Fibroblast of the conjunctiva (primary cell): ENCODE measurements around the gene KLRC4.
"Not testable (repeated sequence)": the region's sequence is repeated elsewhere in the genome, so short reads cannot be mapped to it uniquely, and the experiment has no call there.

Experiments
- DNase-seq: peaks from one replicate; pipeline ENCODE4 v3.0.0-alpha.2; 2010; ENCODE audit warnings: low read depth

The KLRC4 gene

DNA sequence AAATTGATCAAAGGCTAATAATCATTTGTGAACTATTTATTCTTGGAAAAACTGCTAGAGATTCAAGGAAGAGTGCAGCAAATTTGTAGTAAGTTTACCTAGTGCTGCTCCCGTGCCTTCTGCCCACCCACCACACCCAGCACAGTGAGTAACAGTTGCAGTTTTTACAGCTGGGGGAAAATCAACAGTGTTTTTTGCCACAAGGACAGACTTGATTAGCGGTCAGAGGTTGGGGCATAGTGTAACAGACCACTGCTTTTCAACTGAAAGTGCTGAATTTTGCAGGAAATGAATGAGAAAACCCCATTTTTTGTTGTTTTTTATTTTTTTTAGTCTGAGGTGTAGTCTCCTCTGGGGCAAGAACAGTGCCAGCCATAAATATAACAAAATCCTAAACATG, 12.3 kb downstream of the KLRC4 start:
- no peak for DNase-seq

DNA sequence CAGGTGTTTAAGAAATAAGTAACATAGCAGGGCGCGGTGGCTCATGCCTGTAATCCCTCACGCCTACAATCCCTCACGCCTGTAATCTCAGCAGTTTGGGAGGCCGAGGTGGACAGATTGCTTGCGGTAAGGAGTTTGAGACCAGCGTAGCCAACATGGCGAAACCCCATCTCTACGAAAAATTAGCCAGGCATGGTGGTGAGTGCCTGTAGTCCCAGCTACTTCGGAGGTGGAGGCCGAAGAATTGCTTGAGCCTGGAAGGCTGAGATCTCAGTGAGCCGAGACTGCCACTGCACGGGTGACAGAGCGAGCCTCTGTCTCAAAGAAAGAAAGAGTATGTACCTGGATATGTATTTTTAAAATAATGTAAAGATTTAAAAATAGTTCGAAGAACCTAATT, 13.4 kb downstream of the KLRC4 start:
- not testable (repeated sequence) for DNase-seq

DNA sequence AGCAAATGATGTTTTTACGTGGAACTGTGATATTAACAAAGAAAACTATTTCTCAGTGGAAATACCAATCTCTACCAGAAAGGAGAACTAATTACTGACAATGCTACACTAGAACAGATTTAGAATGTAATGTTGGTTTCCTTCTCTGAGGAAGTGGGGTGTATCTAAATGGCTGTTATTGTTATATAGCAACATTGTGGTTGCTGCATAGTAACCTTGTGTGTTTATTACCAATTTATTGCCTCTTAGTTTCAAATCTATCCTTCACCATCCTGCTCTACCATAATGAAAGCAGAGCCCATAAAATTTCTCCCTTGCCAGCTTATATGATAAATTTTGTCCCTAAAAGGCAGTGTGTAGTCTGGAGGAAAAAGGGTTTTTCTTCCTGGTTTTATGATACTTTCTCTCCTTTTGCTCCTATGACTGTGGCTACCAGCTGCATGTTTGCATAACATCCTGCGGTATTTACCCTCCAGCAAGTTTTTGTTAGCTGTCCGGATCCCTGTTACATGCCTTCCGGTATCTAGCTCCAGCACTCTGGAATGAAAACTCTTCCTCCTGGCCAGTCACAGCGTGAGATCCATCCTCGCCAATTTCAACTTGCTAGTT, 14.1 kb downstream of the KLRC4 start:
- DNase-seq, result peak; percentile 78

DNA sequence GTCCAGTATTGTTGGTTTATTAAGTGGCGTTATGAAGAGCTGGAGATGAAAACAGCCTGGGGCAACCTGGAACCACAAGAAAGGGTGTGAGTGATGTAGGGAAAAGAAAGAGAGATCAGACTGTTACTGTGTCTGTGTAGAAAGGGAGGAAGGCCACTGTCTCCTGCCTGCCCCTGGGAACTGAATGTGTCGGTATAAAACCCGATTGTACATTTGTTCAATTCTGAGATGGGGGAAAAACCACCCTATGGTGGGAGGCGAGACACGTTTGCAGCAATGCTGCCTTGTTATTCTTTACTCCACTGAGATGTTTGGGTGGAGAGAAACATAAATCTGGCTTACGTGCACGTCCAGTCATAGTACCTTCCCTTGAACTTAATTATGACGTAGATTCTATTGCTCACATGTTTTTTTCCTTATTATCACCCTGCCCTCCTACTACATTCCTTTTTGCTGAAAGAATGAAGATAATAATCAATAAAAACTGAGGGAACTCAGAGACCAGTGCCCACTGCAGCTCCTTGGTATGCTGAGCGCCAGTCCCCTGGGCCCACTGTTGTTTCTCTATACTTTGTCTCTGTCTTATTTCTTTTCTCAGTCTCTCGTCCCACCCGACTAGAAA, 14.9 kb downstream of the KLRC4 start:
- DNase-seq, result not testable (repeated sequence)

DNA sequence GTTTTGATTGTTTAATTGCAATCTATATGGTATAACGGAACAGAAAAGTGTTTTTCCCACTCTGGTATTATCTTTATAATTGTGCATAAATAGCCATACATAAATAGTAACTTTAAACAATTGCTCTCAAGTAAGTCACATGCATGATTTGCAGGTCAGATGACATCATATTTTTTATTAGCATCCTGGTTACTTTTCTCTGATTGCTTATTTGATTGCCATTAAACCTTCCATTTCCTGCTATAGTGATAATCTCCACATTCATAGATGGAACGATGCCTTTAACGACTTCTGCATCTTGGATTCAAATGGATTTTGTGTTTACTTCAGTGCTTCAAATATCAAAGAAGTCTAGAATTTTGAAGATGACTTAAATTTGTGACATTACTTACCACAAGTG, 16.3 kb downstream of the KLRC4 start:
- no peak for DNase-seq

DNA sequence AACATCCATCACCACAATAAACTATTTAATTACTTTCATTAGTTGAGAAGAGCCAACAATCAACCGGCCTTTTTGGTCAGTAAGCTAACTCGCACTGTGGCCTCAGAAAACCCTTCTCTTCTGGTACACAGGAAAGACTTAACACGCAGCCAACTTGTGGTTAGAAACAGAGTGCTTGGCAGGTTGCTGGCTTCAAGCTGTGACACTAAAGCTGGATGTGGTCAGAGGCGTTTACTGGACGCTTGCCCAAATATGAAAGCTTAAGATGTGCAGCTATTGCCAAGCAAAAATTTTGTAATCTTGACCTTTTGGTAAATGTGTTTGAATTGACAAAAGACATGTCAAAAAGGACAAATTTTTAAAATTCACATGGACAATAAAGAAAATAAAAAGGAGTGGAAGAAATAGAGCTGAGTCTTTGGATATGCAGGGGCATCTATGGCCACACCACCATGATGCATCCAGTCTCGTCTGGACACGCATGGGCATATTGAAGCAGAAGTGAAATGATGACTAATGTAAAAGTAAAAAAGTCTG, 17.1 kb downstream of the KLRC4 start:
- DNase-seq, result peak; percentile 96

DNA sequence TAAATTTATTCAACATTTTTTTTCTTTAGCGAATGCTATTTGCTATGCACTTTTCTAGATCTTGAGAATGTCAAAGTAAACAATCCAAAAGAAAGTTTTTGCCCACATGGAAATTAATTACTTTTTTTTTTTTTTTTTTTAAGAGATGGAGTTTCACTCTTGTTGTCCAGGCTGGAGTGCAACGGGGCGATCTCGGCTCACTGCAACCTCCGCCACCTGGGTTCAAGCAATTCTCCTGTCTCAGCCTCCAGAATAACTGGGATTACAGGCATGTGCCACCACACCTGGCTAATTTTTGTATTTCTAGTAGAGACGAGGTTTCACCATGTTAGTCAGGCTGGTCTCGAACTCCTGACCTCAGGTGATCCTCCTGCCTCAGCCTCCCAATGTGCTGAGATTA, 18.6 kb downstream of the KLRC4 start:
- DNase-seq, result not testable (repeated sequence)

DNA sequence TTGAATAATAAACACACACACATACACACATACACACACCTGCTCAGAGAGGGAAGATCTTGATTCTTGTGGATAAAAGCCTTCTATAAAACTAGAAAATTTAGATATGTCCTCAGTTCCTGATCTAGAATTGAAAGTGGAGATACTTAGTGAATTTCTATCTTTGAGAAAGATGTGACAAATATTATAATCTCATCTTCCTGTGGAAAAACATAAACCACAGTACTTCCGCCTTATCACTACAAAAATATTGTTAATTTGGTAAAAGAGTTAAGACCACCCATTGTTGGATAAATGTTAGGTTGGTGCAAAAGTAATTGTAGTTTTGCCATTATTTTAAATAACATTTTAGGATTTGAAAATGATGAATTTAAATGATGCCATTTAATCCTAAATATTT, 19.7 kb downstream of the KLRC4 start, which contains the start of gene KLRK1:
TSS of gene KLRK1 (minus strand) at position 138 of the 400 bp plus-strand sequence. CDS start 1,231 bp downstream, outside the sequence.
- DNase-seq, result no peak

DNA sequence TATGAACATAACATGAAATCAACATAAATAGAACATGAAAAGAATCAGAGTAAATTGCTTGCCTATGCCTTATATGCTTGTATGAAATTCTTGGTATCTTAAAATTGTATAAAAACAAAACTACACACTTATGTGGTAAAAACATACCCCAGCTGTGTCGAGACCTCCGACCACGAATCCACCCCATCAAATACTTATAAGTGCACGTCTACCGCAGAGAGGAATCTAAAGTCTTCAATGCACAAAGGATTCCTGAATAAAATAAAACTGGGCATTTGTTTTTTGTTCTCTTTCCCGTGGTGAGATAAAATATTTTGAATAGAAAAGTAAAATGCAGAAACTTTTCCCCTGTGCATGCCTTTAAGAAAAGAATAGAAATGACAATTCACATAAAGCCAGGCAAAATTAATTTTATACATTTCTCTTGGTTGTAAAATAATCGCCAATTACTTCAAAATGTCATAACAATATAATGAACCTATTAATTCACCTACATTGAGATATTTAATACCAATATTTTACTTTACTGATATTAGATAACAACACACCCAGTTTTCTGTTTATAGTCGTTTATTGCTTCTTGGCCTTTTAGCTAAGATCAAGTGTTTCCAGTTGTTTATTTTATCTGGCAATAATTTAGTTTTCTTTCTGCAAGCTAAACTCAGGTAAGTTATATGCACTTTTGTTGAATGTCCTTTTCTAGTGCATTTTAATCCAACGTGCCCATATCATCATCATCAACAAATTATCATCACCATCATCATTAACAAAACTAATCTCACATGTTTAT, 20.7 kb downstream of the KLRC4 start:
- DNase-seq, result no peak

DNA sequence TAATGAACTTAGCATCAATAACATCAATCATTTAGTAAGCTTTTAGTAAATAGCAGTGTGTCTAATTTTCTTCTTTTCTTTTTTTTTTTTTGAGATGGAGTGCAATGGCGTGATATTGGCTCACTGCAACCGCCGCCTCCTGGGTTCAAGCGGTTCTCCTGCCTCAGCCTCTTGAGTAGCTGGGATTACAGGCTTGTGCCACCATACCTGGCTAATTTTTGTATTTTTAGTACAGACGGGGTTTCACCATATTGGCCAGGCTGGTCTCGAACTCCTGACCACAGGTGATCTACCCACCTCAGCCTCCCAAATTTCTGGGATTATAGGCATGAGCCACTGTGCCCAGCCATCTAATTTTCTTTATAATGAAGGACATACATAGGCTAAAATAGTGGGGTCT, 22.1 kb downstream of the KLRC4 start:
- DNase-seq, result not testable (repeated sequence)

DNA sequence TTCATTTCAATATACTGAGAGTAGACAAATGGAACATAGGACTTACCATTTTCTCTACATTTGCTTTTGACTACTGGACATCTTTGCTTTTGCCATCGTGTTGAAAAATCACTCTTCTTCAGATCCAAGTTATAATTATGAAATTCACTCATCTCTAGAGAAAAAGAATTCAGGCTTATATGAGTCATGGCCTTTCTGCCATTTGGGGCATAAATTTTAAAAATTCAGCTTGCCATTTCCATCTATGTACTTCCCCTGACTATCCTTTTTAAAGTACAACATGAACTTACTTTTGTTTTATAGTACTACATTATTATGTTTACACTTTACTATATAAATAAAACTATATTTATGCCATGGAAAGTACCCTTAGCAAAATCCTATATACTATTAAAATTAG, 22.7 kb downstream of the KLRC4 start:
- no peak for DNase-seq

DNA sequence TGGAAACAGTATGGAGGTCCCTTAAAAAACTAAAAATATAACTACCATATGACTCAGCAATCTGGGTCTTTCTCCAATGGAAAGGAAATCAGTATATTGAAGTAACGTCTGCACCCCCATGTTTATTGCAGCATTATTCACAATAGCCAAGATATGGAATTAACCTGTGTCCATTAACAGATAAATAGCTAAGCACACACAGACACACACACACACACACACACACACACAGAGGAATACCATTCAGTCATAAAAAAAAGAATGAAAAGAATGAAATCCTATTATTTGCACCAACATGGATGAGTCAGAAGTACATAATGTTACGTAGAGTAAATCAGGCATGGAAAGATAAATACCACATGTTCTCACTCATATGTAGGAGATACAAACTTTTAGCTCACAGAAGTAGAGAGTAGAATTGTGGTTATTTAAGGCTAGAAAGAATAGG, 24.4 kb downstream of the KLRC4 start:
- DNase-seq, result peak; percentile 86

DNA sequence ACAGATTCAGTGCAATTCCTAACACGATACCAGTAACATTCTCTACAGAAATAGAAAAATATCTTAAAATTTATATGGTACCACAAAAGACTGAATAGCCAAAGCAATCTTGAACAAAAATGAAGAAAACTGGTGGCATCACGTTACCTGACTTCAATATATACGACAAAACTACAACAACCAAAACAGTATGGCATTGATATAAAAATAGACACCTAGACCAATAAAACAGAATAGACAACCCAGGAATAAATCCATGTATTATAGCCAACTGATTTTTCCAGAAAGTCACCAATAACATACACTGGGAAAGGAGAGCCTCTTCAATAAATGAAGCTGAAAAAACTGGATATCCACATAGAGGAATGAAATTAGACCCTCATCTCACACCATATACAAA, 25.4 kb downstream of the KLRC4 start:
- no peak for DNase-seq

DNA sequence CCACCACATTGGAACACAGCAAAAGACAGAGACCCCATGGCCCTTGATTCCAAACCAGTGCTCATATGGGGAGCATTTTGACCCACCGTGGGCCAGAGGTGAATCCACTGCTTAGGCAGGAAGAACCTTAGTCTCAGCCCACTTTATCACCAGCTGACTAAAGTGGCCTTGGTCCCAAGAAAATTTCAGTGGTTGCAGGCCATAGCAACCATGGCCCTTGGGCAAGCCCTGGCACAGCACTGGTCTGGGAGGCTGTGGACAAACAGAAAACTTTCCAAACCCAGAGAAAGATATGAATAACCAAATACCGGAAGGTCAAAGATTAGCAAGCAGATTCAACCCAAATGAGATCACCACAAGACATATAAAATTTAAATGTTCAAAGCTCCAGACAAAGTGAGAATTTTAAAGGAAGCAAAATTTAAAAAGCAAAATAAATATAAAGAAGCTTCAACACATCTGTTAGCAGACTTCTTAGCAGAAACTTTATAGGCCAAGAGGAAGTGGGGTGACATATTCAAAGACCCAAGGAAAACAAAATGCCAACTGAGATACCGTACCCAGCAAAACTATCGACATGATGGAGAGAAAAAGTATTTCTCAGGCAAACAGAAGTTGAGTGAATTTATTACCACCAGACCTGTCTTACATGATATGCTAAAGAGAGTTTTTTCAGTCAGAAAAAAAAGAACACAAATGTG, 27.5 kb downstream of the KLRC4 start:
- no peak for DNase-seq

DNA sequence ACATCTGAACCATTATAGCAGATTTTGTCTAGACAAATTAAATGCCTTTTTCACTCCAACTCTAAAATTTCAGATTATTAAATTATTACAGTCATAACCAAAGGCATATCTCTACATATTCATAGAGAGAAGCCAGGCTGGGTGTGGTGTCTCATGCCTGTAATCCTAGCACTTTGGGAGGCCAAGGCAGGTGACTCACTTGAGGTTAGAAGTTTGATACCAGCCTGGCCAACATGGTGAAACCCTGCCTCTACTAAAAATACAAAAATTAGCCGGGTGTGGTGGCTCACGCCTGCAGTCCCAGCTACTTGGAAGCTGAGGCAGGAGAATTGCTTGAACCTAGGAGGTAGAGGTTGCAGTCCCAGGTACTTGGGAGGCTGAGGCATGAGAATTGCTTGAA, 30.8 kb downstream of the KLRC4 start:
- not testable (repeated sequence) for DNase-seq

DNA sequence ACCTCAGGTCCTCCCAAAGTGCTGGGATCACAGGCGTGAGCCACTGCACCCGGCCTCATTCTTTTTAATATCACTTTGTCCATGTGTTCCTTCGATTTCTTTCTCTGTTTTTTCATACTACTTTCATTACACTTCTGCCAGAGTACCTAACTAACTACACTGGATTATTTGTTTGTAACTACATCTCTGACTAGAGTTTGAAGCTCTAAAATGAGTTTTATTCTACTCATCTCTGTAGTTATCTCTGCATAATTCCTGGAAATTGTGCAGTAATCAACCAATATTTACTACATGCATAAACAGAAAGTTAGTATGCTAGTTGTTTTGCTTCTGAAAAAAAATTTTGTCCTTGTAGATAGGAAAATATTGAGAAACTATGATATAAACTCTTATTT, 34.9 kb downstream of the KLRC4 start:
- no peak for DNase-seq

DNA sequence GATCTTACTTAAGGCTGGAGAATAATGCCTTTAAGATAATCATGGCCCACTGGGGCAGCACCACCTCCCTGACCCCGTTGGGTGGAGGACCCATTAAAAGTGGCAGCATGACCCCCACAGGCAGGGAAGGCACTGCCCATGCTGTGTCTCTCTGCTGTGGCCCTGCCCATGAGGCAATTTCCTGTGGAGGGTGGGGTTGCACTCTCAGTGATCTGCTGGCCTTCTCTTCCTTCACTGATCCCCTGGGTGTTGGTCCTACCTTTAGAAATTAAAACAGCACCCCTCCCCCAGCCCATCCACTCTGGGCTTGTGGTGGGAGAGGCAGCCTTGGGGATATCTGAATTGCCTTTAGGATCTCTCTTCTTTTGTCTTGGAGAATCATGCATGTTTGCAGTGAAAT, 37.0 kb downstream of the KLRC4 start:
- DNase-seq, result no peak

DNA sequence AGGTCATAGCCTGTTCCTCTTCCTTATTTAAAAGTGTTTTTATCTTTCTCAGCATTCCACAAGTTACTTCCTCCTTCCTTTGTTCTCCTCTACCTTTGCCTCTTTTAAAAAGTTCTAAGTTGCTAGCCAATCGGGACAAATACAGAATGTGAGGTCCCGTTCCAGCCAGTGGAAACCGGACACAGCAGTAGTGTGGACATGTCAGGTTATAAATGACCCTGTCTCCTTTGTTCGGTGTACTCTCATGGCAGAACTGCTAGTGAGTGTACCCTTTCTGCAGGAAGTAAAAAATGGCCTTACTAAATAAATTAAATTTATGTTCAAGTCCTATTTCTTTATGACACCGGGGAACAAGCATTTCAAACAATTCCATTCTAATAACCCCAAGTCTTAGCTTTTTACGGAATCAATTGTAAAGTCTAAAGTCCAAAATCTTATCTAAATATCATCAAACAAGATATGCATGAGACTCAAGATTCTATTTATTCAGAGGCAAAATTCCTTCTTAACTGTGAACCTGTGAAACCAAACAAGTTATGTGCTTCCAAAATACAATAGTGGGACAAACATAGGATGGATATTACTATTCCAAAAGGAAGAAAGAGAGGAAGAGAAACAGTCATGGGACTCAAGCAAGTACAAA, 37.5 kb downstream of the KLRC4 start:
- DNase-seq, result not testable (repeated sequence)

DNA sequence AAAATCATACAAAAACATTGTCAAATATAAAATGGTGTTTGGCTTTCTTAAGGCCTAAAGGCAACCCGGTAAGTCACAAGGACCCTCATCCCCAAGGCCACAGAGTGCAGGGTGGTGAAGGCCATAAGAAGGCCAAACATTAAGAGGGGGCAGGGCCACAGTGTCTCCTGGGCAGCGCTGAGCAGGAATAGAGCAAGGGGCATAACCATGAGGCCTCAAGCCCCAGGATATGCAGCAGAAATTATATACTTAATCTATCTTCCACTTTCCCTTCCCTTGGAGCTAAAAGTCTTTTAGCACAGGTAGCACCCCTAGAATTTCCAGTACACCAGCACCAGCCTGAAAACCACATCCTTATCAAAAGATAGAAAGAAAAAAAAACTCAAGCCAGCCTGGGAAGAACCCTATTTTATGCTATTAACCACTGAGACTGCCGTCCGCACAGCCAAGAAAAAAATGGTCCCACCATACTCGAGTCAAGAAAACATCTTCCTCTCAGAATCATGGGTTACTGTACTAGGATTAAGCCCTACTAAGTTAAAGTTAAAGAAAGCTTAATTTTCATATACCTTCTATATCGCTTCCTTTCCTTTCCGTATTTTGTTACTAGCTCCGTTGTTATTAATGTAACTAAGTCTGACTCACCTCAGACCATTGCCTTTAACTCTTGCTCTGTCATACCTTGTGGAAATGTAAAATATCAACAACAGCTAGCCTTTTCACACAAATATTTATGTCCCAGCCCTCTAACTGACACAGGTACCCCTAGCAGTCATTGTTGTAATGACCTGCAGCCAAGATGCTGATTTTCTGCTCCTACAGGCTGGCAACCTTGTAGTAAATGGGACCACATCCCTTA, 39.8 kb downstream of the KLRC4 start:
- DNase-seq, result no peak
